ENCODE measurements around the gene WWOX. TPM values are rescaled to one million over a fixed set of nuclear protein-coding genes. Genes with fewer than 3 reads are reported as not detected.

WWOX gene
- total RNA-seq, 1 donor from 2014 or later: 8.9 TPM

DNA sequence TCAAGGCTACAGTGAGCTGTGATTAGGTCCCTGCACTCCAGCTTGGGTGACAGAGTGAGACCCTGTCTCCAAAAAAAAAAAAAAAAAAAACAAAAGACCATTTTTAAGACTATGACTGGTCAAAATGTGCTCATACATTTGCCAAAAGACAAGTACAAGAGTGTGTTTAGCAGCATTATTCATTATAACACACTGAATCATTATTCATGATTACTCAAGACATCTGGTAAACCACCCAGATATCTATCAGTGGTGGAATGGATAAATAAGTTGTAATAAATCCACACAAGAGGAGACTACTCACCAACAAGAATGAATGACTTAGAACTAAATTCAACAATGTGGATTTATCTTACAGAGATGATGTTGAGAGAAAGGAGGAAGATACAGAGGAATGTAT lies 784.8 kb downstream of the WWOX start:
- H3K27me3 ChIP-seq (ENCODE audit: low read depth): no peaks in the 10 kb centered on the region
- H3K4me1 ChIP-seq: no peaks in the 10 kb centered on the region
- TF ChIP-seq, protein P1, sequence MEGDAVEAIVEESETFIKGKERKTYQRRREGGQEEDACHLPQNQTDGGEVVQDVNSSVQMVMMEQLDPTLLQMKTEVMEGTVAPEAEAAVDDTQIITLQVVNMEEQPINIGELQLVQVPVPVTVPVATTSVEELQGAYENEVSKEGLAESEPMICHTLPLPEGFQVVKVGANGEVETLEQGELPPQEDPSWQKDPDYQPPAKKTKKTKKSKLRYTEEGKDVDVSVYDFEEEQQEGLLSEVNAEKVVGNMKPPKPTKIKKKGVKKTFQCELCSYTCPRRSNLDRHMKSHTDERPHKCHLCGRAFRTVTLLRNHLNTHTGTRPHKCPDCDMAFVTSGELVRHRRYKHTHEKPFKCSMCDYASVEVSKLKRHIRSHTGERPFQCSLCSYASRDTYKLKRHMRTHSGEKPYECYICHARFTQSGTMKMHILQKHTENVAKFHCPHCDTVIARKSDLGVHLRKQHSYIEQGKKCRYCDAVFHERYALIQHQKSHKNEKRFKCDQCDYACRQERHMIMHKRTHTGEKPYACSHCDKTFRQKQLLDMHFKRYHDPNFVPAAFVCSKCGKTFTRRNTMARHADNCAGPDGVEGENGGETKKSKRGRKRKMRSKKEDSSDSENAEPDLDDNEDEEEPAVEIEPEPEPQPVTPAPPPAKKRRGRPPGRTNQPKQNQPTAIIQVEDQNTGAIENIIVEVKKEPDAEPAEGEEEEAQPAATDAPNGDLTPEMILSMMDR (IDR thresholded peaks at IDR 0.05; ENCODE audit: borderline replicate concordance): no peak
- H3K9me3 ChIP-seq (replicated peaks): no peaks in the 10 kb centered on the region
- intact Hi-C loops (cut with micrococcal nuclease): no loop called here
- H3K36me3 ChIP-seq: no peaks in the 10 kb centered on the region
- no peak for DNase-seq
- no peak overlapping the region for H3K4me3 ChIP-seq
- no peak overlapping the region for H3K27ac ChIP-seq (replicated peaks)

- Histone ChIP-seq H3K9me3 (replicated peaks) (no peaks in the 10 kb centered on the region), H3K27me3 (ENCODE audit: low read depth) (no peaks in the 10 kb centered on the region), H3K4me3 (no peak overlapping the region), H3K27ac (replicated peaks) (no peak overlapping the region), H3K36me3 (no peaks in the 10 kb centered on the region), H3K4me1 (no peaks in the 10 kb centered on the region)
- TF ChIP-seq, protein P1 (IDR thresholded peaks at IDR 0.05; ENCODE audit: borderline replicate concordance): no peak
- intact Hi-C loops (cut with micrococcal nuclease): no loop called here
- DNase-seq: no peak
Measured at GRCh38 chr16:78889346-78889745, 789.9 kb downstream of the WWOX start.

DNA sequence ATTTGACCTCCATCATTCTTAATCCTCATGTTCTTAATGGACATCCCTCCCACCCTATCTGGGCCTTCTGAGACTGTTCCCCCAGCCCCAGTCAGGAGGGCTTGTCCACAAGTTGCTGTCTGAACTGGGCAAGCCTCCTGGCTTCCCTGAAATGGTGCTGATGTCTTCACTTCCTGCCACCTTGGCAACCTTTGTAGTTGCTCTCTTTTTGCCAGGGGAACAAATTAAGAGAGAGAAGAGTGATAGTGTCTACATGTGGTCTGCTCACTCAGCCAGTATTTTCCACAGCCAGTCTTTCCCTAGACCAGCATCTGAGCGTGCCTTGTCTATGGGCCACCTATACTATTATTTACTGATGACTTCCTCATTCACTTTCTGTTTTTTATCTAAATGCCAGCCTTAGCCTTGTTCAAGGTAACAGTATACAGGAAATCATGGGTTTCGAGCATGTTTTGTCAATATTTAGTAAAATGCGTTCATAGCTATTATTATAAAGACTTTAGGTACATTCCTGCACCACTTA lies 791.0 kb downstream of the WWOX start:
- TF ChIP-seq, protein P1 (IDR thresholded peaks at IDR 0.05; ENCODE audit: borderline replicate concordance): no peak
- DNase-seq: no peak
- intact Hi-C loops (cut with micrococcal nuclease): no loop called here
- Histone ChIP-seq H3K27me3 (ENCODE audit: low read depth) (no peaks in the 10 kb centered on the region), H3K4me1 (no peaks in the 10 kb centered on the region), H3K4me3 (no peak overlapping the region), H3K9me3 (replicated peaks) (no peaks in the 10 kb centered on the region), H3K27ac (replicated peaks) (no peak overlapping the region), H3K36me3 (no peaks in the 10 kb centered on the region)

DNA sequence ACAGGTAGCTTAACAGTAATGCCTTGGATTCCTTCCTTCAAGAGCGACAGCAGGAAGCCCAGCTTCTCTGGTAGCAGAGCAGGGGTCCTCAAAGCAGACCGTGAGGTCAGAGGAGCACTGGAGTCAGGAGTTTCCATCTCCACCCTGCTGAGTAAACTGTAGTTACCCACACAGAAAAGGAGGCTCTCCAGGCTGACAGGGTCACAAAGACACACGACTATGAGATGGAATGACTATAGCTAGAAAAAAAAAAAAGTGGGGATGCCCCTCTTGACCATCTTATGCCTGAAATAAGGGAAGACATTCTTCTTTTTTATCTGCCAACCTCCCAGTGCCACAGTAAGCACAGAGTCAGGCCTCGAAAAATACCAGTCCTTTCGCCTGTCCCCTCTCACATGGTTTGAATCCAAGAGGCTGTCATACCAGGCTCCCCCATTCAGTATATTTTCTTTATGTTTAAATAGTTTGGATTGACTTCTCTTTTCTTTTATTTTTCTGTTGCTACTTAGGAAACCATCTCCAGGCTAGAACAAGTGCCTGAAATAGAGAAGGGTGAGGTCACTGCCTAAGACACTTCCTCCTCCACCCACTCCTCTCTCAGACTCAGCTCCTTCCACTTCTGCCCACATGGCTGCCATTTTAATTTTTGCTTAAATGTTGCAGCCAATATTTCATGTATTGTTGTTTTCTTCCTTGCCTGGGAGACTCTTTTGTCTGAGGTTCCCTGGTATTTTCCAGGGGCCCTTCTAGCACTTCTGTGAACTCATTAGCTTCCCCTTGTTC lies 793.7 kb downstream of the WWOX start:
- Histone ChIP-seq H3K9me3 (replicated peaks) (no peaks in the 10 kb centered on the region), H3K36me3 (no peaks in the 10 kb centered on the region), H3K4me3 (no peak overlapping the region), H3K4me1 (no peaks in the 10 kb centered on the region), H3K27me3 (ENCODE audit: low read depth) (no peaks in the 10 kb centered on the region), H3K27ac (replicated peaks) (no peak overlapping the region)
- no peak for DNase-seq
- intact Hi-C loops (cut with micrococcal nuclease): no loop called here
- TF ChIP-seq, protein P1 (IDR thresholded peaks at IDR 0.05; ENCODE audit: borderline replicate concordance): no peak

DNA sequence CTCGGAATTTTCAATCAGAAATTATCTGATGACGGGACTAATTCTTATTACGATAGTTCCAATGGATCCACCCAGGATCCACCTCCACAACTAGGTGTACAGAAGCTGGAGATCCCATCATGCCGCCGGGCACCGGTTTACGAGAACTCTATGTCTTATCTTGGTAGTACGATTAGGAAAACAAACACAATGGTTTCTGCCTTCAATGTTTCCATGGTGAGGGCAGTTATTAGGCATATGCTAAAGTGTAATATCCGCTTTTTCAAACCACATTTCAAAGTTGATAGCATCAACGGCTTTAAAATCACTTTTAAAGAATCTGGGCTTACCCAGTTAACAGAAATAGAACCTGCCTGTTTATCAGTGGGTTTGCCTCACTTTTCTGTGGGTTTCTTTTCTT lies 795.4 kb downstream of the WWOX start:
- DNase-seq: no peak
- intact Hi-C loops (cut with micrococcal nuclease): no loop called here
- TF ChIP-seq, protein P1 (IDR thresholded peaks at IDR 0.05; ENCODE audit: borderline replicate concordance): no peak
- Histone ChIP-seq H3K27me3 (ENCODE audit: low read depth) (no peaks in the 10 kb centered on the region), H3K4me3 (no peak overlapping the region), H3K36me3 (no peaks in the 10 kb centered on the region), H3K27ac (replicated peaks) (no peak overlapping the region), H3K9me3 (replicated peaks) (no peaks in the 10 kb centered on the region), H3K4me1 (no peaks in the 10 kb centered on the region)

All from left ventricle myocardium inferior (tissue), 1 donor.